ENCODE data around the gene HIBADH. TPM values are rescaled to one million over a fixed set of nuclear protein-coding genes. Genes with fewer than 3 reads are reported as not detected.
A peak's percentile ranks its signal among the peaks of the same experiment; 100 is the strongest.

HIBADH gene
- total and polyA plus RNA-seq, 10 of the 15 experiments (the other 5 are each of a cell fraction or from before 2014, with no cell fraction given): 8.7 to 36.1 (median 18.6) TPM

- TF ChIP-seq TCF12 (IDR thresholded peaks at IDR 0.05; ENCODE audit: low read depth, low read length): no peak; the same call in 1 of the 2 replicates
- no peak for TF ChIP-seq BCL11A (IDR thresholded peaks at IDR 0.05; ENCODE audit: low read depth, low read length)
- TF ChIP-seq BCL3 (IDR thresholded peaks at IDR 0.05; ENCODE audit: borderline replicate concordance, insufficient read depth, low read depth, low read length, poor library complexity, severe bottlenecking): no peak
- TF ChIP-seq ESRRA (IDR thresholded peaks at IDR 0.05; ENCODE audit: low read length): peak; percentile 67
- TF ChIP-seq CBFB (IDR thresholded peaks at IDR 0.05; ENCODE audit: low read depth): no peak
- no peak for TF ChIP-seq SMAD5 (IDR thresholded peaks at IDR 0.05; ENCODE audit: low read depth)
- TF ChIP-seq HDAC2 (IDR thresholded peaks at IDR 0.05): no peak
- no peak for TF ChIP-seq POU2F2 (IDR thresholded peaks at IDR 0.05; ENCODE audit: borderline replicate concordance, low read depth, low read length)
- no peak for TF ChIP-seq RELB (IDR thresholded peaks at IDR 0.05; ENCODE audit: low read depth)
- 0 out of 2 replicates have a peak, but pooled peaks have one; percentile 21 for TF ChIP-seq RBBP5 (conservative IDR thresholded peaks at IDR 0.05)
- TF ChIP-seq EGR1 (IDR thresholded peaks at IDR 0.05; ENCODE audit: borderline replicate concordance in 1 of 2, low read depth in 2 of 2, low read length in 2 of 2): peak in 1 of 2 experiments; percentile 89; a peak in 2 of 3 replicates
- TF ChIP-seq ZSCAN29 (IDR thresholded peaks at IDR 0.05): no peak
- no peak for TF ChIP-seq ASH2L (IDR thresholded peaks at IDR 0.05; ENCODE audit: borderline replicate concordance, low read depth)
- TF ChIP-seq RUNX3 (IDR thresholded peaks at IDR 0.05; ENCODE audit: low read length): peak; percentile 66
- TF ChIP-seq STAT3 (IDR thresholded peaks at IDR 0.05; ENCODE audit: low read depth, low read length): no peak
- no peak for TF ChIP-seq SPI1 (IDR thresholded peaks at IDR 0.05; ENCODE audit: borderline replicate concordance, insufficient read depth, low read depth, low read length)
These were observed at the start of gene HIBADH (continued) for GRCh38 chr7:27662490-27663205.
